ENCODE results near the gene HNRNPA3. TPM values are rescaled to one million over a fixed set of nuclear protein-coding genes. Genes with fewer than 3 reads are reported as not detected.
A peak's percentile ranks its signal among the peaks of the same experiment; 100 is the strongest.

Gene HNRNPA3
- total and polyA plus RNA-seq, 2 of the 13 experiments (the other 11 are each of a cell fraction or from before 2014, with no cell fraction given): 73.3 to 97.7 TPM

DNA sequence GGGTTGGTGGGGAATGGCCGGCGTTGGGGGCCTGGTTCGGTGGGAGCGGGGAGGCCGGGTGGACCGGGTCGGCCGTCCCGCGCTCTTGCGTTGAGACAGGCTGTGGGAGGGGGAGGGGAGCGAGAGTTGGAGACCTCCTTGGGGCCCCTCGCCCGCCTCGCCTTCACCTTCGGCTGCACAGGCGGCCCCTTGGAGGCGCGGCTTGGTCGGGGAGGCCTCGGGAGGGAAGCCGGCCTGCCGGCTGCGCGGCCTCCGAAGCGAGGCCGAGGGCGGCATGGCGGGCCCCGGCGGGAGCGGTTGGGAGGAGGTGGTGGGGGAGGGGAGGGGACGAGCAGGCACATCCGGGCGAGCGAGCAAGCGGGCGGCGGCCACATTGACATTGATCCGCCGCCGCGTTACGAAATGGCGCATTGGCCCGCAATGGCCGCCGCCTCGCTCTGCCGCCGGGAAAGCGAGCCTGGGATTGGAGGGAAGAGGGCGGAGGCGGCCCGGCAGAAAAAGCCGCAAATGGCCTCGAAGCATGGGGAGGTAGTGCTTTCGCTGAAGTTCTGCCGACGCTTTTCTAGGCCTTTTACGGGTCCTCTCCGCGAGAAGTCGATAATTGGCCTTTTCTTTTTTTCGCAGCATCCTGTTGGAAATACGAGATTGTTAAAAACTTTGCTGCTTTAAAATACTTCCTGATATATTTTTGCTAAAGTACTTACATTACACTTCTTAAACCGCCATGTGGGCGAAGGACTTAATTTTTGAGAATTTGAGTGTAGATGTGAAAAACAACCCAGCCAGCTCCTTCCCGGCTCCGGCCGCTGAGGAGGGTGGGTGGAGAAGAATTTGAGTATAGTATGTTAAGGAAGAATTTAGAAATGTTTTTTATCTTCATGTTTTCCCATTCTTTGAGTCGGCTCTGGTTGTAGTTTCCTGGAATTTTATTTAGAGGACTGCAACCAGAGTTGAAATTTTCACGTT, 580 bp downstream of the HNRNPA3 start (continued):
- TF ChIP-seq, protein P1, sequence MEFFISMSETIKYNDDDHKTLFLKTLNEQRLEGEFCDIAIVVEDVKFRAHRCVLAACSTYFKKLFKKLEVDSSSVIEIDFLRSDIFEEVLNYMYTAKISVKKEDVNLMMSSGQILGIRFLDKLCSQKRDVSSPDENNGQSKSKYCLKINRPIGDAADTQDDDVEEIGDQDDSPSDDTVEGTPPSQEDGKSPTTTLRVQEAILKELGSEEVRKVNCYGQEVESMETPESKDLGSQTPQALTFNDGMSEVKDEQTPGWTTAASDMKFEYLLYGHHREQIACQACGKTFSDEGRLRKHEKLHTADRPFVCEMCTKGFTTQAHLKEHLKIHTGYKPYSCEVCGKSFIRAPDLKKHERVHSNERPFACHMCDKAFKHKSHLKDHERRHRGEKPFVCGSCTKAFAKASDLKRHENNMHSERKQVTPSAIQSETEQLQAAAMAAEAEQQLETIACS (CRISPR knock-in tag; IDR thresholded peaks at IDR 0.05): peak; percentile 56; the same call in 1 of the 2 replicates
- TF ChIP-seq, protein P2, sequence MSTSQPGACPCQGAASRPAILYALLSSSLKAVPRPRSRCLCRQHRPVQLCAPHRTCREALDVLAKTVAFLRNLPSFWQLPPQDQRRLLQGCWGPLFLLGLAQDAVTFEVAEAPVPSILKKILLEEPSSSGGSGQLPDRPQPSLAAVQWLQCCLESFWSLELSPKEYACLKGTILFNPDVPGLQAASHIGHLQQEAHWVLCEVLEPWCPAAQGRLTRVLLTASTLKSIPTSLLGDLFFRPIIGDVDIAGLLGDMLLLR (CRISPR knock-in tag; IDR thresholded peaks at IDR 0.05): peak; percentile 87
- TF ChIP-seq NPAS2 (CRISPR knock-in tag; IDR thresholded peaks at IDR 0.05; ENCODE audit: borderline replicate concordance) (no peak), ZNF30 (CRISPR knock-in tag; IDR thresholded peaks at IDR 0.05) (peak; percentile 67; the same call in 1 of the 2 replicates), FOXP1 (IDR thresholded peaks at IDR 0.05) (no peak), FOXP1 (CRISPR knock-in tag; IDR thresholded peaks at IDR 0.05) (no peak), ZNF7 (CRISPR knock-in tag; IDR thresholded peaks at IDR 0.05) (no peak), E2F1 (CRISPR knock-in tag; IDR thresholded peaks at IDR 0.05) (no peak; the same call in 1 of the 2 replicates), BORCS8-MEF2B (CRISPR knock-in tag; IDR thresholded peaks at IDR 0.05) (no peak), FOXO4 (CRISPR knock-in tag; conservative IDR thresholded peaks at IDR 0.05) (peak; percentile 94; the same call in 1 of the 2 replicates), ZFX (CRISPR knock-in tag; IDR thresholded peaks at IDR 0.05; ENCODE audit: low read depth) (peak; percentile 60; the same call in 1 of the 2 replicates), POLR2A (IDR thresholded peaks at IDR 0.05; ENCODE audit: insufficient read depth in 1 of 2, low read depth in 2 of 2, low read length in 2 of 2) (peak; percentile 36 to 88; a peak in 3 of 4 replicates), CHCHD3 (CRISPR knock-in tag; IDR thresholded peaks at IDR 0.05) (no peak), PAX8 (CRISPR knock-in tag; IDR thresholded peaks at IDR 0.05; ENCODE audit: borderline replicate concordance) (no peak), ZNF350 (CRISPR knock-in tag; IDR thresholded peaks at IDR 0.05; ENCODE audit: borderline replicate concordance, low read depth) (peak; percentile 51; the same call in 1 of the 2 replicates), ZNF570 (CRISPR knock-in tag; IDR thresholded peaks at IDR 0.05; ENCODE audit: borderline replicate concordance) (no peak), TAF15 (IDR thresholded peaks at IDR 0.05; ENCODE audit: low read depth, low read length, poor library complexity, severe bottlenecking) (peak; percentile 35), ZNF674 (CRISPR knock-in tag; IDR thresholded peaks at IDR 0.05; ENCODE audit: low read depth) (no peak), ARNT (IDR thresholded peaks at IDR 0.05) (no peak), HMG20B (CRISPR knock-in tag; conservative IDR thresholded peaks at IDR 0.05) (peak; percentile 46; the same call in 1 of the 2 replicates)
- TF ChIP-seq, protein P3, sequence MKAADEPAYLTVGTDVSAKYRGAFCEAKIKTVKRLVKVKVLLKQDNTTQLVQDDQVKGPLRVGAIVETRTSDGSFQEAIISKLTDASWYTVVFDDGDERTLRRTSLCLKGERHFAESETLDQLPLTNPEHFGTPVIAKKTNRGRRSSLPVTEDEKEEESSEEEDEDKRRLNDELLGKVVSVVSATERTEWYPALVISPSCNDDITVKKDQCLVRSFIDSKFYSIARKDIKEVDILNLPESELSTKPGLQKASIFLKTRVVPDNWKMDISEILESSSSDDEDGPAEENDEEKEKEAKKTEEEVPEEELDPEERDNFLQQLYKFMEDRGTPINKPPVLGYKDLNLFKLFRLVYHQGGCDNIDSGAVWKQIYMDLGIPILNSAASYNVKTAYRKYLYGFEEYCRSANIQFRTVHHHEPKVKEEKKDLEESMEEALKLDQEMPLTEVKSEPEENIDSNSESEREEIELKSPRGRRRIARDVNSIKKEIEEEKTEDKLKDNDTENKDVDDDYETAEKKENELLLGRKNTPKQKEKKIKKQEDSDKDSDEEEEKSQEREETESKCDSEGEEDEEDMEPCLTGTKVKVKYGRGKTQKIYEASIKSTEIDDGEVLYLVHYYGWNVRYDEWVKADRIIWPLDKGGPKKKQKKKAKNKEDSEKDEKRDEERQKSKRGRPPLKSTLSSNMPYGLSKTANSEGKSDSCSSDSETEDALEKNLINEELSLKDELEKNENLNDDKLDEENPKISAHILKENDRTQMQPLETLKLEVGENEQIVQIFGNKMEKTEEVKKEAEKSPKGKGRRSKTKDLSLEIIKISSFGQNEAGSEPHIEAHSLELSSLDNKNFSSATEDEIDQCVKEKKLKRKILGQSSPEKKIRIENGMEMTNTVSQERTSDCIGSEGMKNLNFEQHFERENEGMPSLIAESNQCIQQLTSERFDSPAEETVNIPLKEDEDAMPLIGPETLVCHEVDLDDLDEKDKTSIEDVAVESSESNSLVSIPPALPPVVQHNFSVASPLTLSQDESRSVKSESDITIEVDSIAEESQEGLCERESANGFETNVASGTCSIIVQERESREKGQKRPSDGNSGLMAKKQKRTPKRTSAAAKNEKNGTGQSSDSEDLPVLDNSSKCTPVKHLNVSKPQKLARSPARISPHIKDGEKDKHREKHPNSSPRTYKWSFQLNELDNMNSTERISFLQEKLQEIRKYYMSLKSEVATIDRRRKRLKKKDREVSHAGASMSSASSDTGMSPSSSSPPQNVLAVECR (CRISPR knock-in tag; IDR thresholded peaks at IDR 0.05; ENCODE audit: borderline replicate concordance): peak; percentile 95

Data from HepG2 (cell line).